Mucosa of descending colon (tissue), 3 donors: ENCODE measurements around the gene CHCHD1. TPM values are rescaled to one million over a fixed set of nuclear protein-coding genes. Genes with fewer than 3 reads are reported as not detected.
A peak's percentile ranks its signal among the peaks of the same experiment; 100 is the strongest.

Experiments used
- ATAC-seq: fragments of 200-7000 bp; cut with Tn5 transposase; one replicate; pipeline ENCODE4 v1.9.1; 2020; ENCODE audit warnings: mild to moderate bottlenecking, moderate library complexity
- DNase-seq, 3 donors: peaks; one replicate each; pipeline ENCODE4 v3.0.0-alpha.2; 2020
- H3K36me3 ChIP-seq: fragments of 200-600 bp; one replicate; pipeline ENCODE4 v1.8.0; 2021; ENCODE audit warnings: low read depth, mild to moderate bottlenecking
- H3K4me1 ChIP-seq: fragments of 200-600 bp; one replicate; pipeline ENCODE4 v1.8.0; 2021; ENCODE audit warnings: low read depth, mild to moderate bottlenecking
- H3K4me3 ChIP-seq: fragments of 200-600 bp; one replicate; pipeline ENCODE4 v1.8.0; 2021; ENCODE audit warnings: mild to moderate bottlenecking
- H3K9me3 ChIP-seq: fragments of 200-600 bp; one replicate; pipeline ENCODE4 v1.8.0; 2021; ENCODE audit warnings: mild to moderate bottlenecking
- CTCF ChIP-seq: fragments of 200-600 bp; IDR thresholded peaks from one replicate; pipeline ENCODE4 v1.8.0; 2022; ENCODE audit warnings: antibody characterized with exemption, mild to moderate bottlenecking
- intact Hi-C, 2 donors: fragments of 100-400 bp; cut with DNase I in 1 of 2; cut with micrococcal nuclease in 1 of 2; formaldehyde crosslinking; loops; one replicate each; pipeline versions ENCODE4 v1.11.0 to v1.11.1; 2022; cut with DNase I, micrococcal nuclease
- total RNA-seq, 3 donors: library from RNA; stranded (reverse); fragmentation: NEBNext Ultra II Directional in 2 of 3; extraction: Animal tissue kit (Norgen Biotek cat#: 25700) in 2 of 3; gene quantifications; one replicate each; pipeline versions ENCODE4 v1.2.1 to v1.2.4, GENCODE V29; 2021 to 2023
- donor health status: DM: no; HTN: no; CAD: no; lungs with moderate emphysema.
- donor health status: DM: no; HTN: no; CAD: no.
- donor health status: DM: no; HTN: yes; CAD: no.

The CHCHD1 gene
- total RNA-seq, 3 donors from 2014 or later, result 19.8 to 26.2 (median 22.7) TPM

DNA sequence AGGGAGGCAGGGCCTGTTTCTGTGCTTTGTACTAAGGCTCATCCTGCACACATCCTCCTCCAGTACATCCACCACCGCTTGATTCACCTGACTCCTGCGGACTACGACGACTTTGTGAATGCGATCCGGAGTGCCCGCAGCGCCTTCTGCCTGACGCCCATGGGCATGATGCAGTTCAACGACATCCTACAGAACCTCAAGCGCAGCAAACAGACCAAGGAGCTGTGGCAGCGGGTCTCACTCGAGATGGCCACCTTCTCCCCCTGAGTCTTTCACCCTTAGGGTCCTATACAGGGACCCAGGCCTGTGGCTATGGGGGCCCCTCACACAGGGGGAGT is 19.4 kb downstream of the CHCHD1 start:
- Histone ChIP-seq H3K4me3 (no peak overlapping the region), H3K4me1 (no peaks in the 10 kb centered on the region), H3K9me3 (no peaks in the 10 kb centered on the region), H3K36me3 (no peaks in the 10 kb centered on the region)
- TF ChIP-seq CTCF, result no peak
- intact Hi-C loops, result no loop called here
- ATAC-seq (peak; percentile 2), DNase-seq (peak in 1 of 3 donors; percentile 39)

GRCh38 chr10:73802276-73802991 is 20.6 kb downstream of the CHCHD1 start:
- Histone ChIP-seq H3K36me3 (no peaks in the 10 kb centered on the region), H3K4me3 (no peak overlapping the region), H3K9me3 (no peaks in the 10 kb centered on the region), H3K4me1 (no peaks in the 10 kb centered on the region)
- ATAC-seq (no peak), DNase-seq (peak in 2 of 3 donors; percentile 17 to 27)
- intact Hi-C loops, result no loop called here
- TF ChIP-seq CTCF, result no peak

- intact Hi-C loops, result no loop called here
- no peaks in the 10 kb centered on the region for H3K9me3 ChIP-seq
- DNase-seq, result peak in 1 of 3 donors; percentile 3
- ATAC-seq, result no peak
- TF ChIP-seq CTCF, result no peak
- no peak overlapping the region for H3K4me3 ChIP-seq
- no peaks in the 10 kb centered on the region for H3K36me3 ChIP-seq
- H3K4me1 ChIP-seq, result no peaks in the 10 kb centered on the region
Observed at GRCh38 chr10:73803680-73804286, 21.9 kb downstream of the CHCHD1 start.

DNA sequence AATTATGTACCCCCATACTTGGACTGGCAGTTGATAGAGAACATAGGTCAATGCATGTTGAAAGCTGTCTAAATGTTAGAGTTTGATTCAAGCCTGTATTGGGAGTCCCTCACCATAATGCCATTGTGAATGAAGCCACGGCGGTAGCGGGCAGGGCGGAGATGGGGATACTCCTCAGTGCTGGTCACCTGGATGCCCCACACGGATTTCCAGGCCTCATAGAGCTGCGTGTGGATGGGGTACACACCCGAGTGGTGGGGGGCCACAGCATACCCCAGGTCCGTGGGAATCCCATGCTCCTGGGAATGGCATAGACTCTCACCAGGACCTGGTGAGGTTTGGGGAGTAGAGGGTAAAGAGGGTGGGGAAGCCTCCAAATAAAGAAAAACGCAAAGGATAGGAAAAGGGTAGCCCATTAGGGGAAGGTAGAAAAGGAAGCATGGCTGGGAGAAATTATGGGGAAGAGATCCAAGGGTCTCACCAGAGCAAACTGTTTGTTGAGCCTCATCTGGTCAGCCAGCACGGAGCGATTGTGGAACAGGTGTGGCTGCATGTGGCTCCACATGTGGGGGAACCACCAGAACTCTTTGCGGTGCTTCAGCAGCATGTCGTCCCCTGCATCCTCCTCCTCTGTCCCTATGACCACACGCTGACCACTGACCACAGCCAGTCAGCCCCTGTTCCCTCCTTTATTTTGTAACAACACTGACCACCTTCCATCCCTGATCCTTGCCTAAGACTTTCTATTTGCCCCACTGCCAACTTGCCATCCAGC is 24.5 kb downstream of the CHCHD1 start:
- H3K36me3 ChIP-seq, result no peaks in the 10 kb centered on the region
- intact Hi-C loops, result no loop called here
- ATAC-seq (no peak), DNase-seq (peak in 1 of 3 donors; percentile 14)
- peaks cover 8% of the 10 kb centered on the region for H3K4me1 ChIP-seq
- H3K4me3 ChIP-seq, result no peak overlapping the region
- TF ChIP-seq CTCF, result no peak
- no peaks in the 10 kb centered on the region for H3K9me3 ChIP-seq

- Histone ChIP-seq H3K9me3 (no peaks in the 10 kb centered on the region), H3K4me1 (peaks cover 8% of the 10 kb centered on the region), H3K4me3 (no peak overlapping the region), H3K36me3 (no peaks in the 10 kb centered on the region)
- intact Hi-C loops, result no loop called here
- ATAC-seq (no peak), DNase-seq (peak in 1 of 3 donors; percentile 16)
- no peak for TF ChIP-seq CTCF
Observed at GRCh38 chr10:73807471-73807870, 25.6 kb downstream of the CHCHD1 start.
